K562 (cell line): ENCODE data around the gene PDE6H.

Experiments
- CBX2 ChIP-seq: fragments of 200-600 bp; sonication (generic); IDR thresholded peaks from one replicate; pipeline ENCODE4 v1.6.1; 2012; ENCODE audit warnings: mild to moderate bottlenecking, low read length, inconsistent platforms; ENCODE audit not compliant: insufficient read depth, poor library complexity, severe bottlenecking
- EZH2 ChIP-seq: IDR thresholded peaks from 2 replicates; pipeline ENCODE4 v1.6.1; 2012; ENCODE audit warnings: low read depth, mild to moderate bottlenecking, inconsistent platforms, low read length, borderline replicate concordance
- FOXM1 ChIP-seq, 2 experiments: fragments of 450-650 bp in 1 of 2; sonication (generic) in 1 of 2; formaldehyde crosslinking in 1 of 2; IDR thresholded peaks; 2 replicates each; pipeline versions ENCODE4 v1.6.1 to v1.9.0; 2017 to 2022; ENCODE audit warnings: low read depth in 2 of 2, mild to moderate bottlenecking in 2 of 2, missing genetic modification reagents in 1 of 2, moderate library complexity in 1 of 2
- HINFP ChIP-seq: fragments of 450-650 bp; conservative IDR thresholded peaks from 2 replicates; pipeline ENCODE4 v1.6.1; 2016; ENCODE audit warnings: missing genetic modification characterization, low read depth, mild to moderate bottlenecking, control low read depth, missing compliant biosample characterization
- KDM1A ChIP-seq, 2 experiments: fragments of 450-650 bp; IDR thresholded peaks; 2 replicates each; pipeline ENCODE4 v1.6.1; 2016; ENCODE audit warnings: mild to moderate bottlenecking in 2 of 2
- MAFG ChIP-seq: fragments of 450-650 bp; conservative IDR thresholded peaks from 2 replicates; pipeline ENCODE4 v1.6.1; 2016; ENCODE audit warnings: missing genetic modification characterization, missing compliant biosample characterization
- MEIS2 ChIP-seq: fragments of 450-650 bp; IDR thresholded peaks from 2 replicates; pipeline ENCODE4 v1.6.1; 2014; ENCODE audit warnings: mild to moderate bottlenecking; ENCODE audit not compliant: partially characterized antibody
- POLR2AphosphoS5 ChIP-seq: IDR thresholded peaks from 2 replicates; pipeline ENCODE4 v1.6.1; 2011; ENCODE audit warnings: mild to moderate bottlenecking, low read depth, low read length, moderate library complexity; ENCODE audit not compliant: control insufficient read depth, insufficient read depth
- RBM39 ChIP-seq: fragments of 200-400 bp; formaldehyde crosslinking; optimal IDR thresholded peaks from 2 replicates; pipeline ENCODE3; 2018; ENCODE audit warnings: low read depth, low read length
- REST ChIP-seq, 2 experiments: fragments of 450-650 bp; formaldehyde crosslinking in 1 of 2; IDR thresholded peaks; 2 replicates each; pipeline versions ENCODE4 v1.4.0 to v1.6.1; 2014 to 2020; ENCODE audit warnings: mild to moderate bottlenecking in 2 of 2, borderline replicate concordance in 1 of 2, low read depth in 1 of 2

GRCh38 chr12:14975457-14975856 is 2.6 kb downstream of the PDE6H start:
- TF ChIP-seq CBX2: no peak
- TF ChIP-seq MAFG: no peak
- TF ChIP-seq POLR2AphosphoS5: no peak
- no peak for TF ChIP-seq KDM1A (IDR thresholded peaks at IDR 0.05)
- TF ChIP-seq HINFP (tag): no peak
- TF ChIP-seq FOXM1 (IDR thresholded peaks at IDR 0.05; ENCODE audit: low read depth): no peak
- no peak for TF ChIP-seq FOXM1 (CRISPR knock-in tag; IDR thresholded peaks at IDR 0.05; ENCODE audit: low read depth)
- TF ChIP-seq REST (IDR thresholded peaks at IDR 0.05; ENCODE audit: borderline replicate concordance): no peak
- no peak for TF ChIP-seq REST (CRISPR knock-in tag; IDR thresholded peaks at IDR 0.05; ENCODE audit: low read depth)
- TF ChIP-seq RBM39: no peak
- TF ChIP-seq EZH2: no peak
- TF ChIP-seq MEIS2: no peak
